OCI-LY7 (cell line): ENCODE results near the gene SIGMAR1.

Experiments
- EZH2phosphoT487 ChIP-seq: fragments of 200-600 bp; sonication (generic); IDR thresholded peaks from 2 replicates; pipeline ENCODE4 v1.6.1; 2018; ENCODE audit warnings: low read depth, borderline replicate concordance, mild to moderate bottlenecking, mixed run types, antibody characterized with exemption, low read length, moderate library complexity, mixed read lengths
- TF ChIP-seq, protein P1 (sequence below): fragments of 200-600 bp; sonication (generic); conservative IDR thresholded peaks from 2 replicates; pipeline ENCODE4 v1.5.1; 2014; ENCODE audit warnings: mild to moderate bottlenecking, antibody characterized with exemption, low read length, moderate library complexity, mixed read lengths

DNA sequence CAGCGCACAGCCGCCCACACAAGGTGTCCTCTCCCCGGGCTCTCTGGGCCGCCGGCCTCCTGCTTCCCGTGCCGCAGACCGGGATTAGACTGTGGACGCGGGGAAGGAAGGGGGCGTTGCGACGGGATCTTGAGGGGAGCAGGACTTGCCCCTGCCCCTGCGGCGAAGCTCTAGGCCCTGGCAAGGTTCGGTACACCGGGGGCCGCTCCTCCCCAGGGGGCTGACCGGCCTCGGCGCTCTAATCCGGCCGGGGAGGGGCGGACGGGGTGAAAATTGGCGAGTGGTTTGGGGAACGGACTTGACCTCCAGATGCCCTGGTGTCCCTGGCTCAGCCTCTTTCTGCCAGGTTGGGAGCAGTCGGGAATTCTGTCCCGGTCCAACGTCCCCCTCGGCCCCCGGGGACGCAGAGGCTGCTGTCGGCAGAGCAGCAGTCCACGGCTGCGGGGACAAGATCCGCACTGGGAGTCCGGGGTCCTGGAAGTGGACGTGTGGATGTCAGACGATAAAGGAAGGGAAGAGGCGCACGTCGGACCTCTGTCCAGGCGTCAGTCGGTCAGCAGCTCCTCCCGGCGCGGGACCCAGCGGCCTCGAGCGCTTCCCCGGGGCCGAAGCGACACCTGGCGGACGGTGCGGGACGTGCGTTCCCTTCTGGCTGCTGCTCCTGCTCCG is 46.2 kb downstream of the SIGMAR1 start:
- TF ChIP-seq, protein P1, sequence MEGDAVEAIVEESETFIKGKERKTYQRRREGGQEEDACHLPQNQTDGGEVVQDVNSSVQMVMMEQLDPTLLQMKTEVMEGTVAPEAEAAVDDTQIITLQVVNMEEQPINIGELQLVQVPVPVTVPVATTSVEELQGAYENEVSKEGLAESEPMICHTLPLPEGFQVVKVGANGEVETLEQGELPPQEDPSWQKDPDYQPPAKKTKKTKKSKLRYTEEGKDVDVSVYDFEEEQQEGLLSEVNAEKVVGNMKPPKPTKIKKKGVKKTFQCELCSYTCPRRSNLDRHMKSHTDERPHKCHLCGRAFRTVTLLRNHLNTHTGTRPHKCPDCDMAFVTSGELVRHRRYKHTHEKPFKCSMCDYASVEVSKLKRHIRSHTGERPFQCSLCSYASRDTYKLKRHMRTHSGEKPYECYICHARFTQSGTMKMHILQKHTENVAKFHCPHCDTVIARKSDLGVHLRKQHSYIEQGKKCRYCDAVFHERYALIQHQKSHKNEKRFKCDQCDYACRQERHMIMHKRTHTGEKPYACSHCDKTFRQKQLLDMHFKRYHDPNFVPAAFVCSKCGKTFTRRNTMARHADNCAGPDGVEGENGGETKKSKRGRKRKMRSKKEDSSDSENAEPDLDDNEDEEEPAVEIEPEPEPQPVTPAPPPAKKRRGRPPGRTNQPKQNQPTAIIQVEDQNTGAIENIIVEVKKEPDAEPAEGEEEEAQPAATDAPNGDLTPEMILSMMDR = peak; percentile 85
- no peak for TF ChIP-seq EZH2phosphoT487
